Ramos (cell line): ENCODE measurements around the gene SLC26A11.
"Not testable (repeated sequence)": the region's sequence is repeated elsewhere in the genome, so short reads cannot be mapped to it uniquely, and the experiment has no call there.

ENCODE experiments used
- in situ Hi-C: fragments of 300-500 bp; cut with MboI; formaldehyde crosslinking; loops from one replicate; pipeline ENCODE4 v1.14.3; 2022; ENCODE audit warnings: low sequenced_read_pairs; ENCODE audit not compliant: unreplicated experiment

SLC26A11 gene

GRCh38 chr17:80258296-80258695 is 38.1 kb downstream of the SLC26A11 start:
- in situ Hi-C loops: not testable (repeated sequence)

GRCh38 chr17:80259457-80260068 is 39.3 kb downstream of the SLC26A11 start:
- in situ Hi-C loops: no loop called here

- in situ Hi-C loops: no loop called here
These were observed 39.9 kb downstream of the SLC26A11 start for GRCh38 chr17:80260069-80260535.

GRCh38 chr17:80260791-80261158 is 40.5 kb downstream of the SLC26A11 start, which contains the start of gene RNF213:
TSS of gene RNF213 (plus strand) at chr17:80260852. CDS start at chr17:80263682, 2,830 bp downstream.
- in situ Hi-C loops: no loop called here

GRCh38 chr17:80261159-80261894 is 41.1 kb downstream of the SLC26A11 start:
- in situ Hi-C loops: no loop called here

GRCh38 chr17:80261895-80262279 is 41.7 kb downstream of the SLC26A11 start:
- in situ Hi-C loops: no loop called here

GRCh38 chr17:80262291-80262690 is 42.1 kb downstream of the SLC26A11 start:
- in situ Hi-C loops: no loop called here

- in situ Hi-C loops: no loop called here
These were observed 42.6 kb downstream of the SLC26A11 start for GRCh38 chr17:80262775-80263244.

GRCh38 chr17:80263253-80264204 is 43.3 kb downstream of the SLC26A11 start:
- in situ Hi-C loops: no loop called here

GRCh38 chr17:80264205-80265075 is 44.2 kb downstream of the SLC26A11 start:
- in situ Hi-C loops: no loop called here

- in situ Hi-C loops: no loop called here
These were observed 45.2 kb downstream of the SLC26A11 start for GRCh38 chr17:80265205-80266068.

GRCh38 chr17:80267391-80267790 is 47.2 kb downstream of the SLC26A11 start:
- in situ Hi-C loops: no loop called here

GRCh38 chr17:80268427-80268826 is 48.2 kb downstream of the SLC26A11 start:
- in situ Hi-C loops: no loop called here

- in situ Hi-C loops: no loop called here
These were observed 49.2 kb downstream of the SLC26A11 start for GRCh38 chr17:80269405-80269807.

- in situ Hi-C loops: no loop called here
These were observed 49.9 kb downstream of the SLC26A11 start for GRCh38 chr17:80270104-80270503.

GRCh38 chr17:80270836-80271235 is 50.6 kb downstream of the SLC26A11 start:
- in situ Hi-C loops: no loop called here

GRCh38 chr17:80272366-80272765 is 52.1 kb downstream of the SLC26A11 start:
- in situ Hi-C loops: no loop called here

GRCh38 chr17:80274331-80274730 is 54.1 kb downstream of the SLC26A11 start:
- in situ Hi-C loops: no loop called here
